Endothelial cell of umbilical vein (primary cell): Measurements from ENCODE around the gene ST6GAL1. TPM values are rescaled to one million over a fixed set of nuclear protein-coding genes. Genes with fewer than 3 reads are reported as not detected.

Experiments
- BruUV-seq: library from RNA; stranded (reverse); fragments of 400-500 nt; replicated peaks from 2 replicates; lab custom pipeline; 2021; lab: Mats Ljungman, UMichigan
- CTCF ChIA-PET: fragments of 300-600, 350-600 bp; sonication (Branson Sonifier 250); formaldehyde crosslinking; loops from one replicate; lab custom pipeline; 2021; ENCODE audit warnings: antibody characterized with exemption, inconsistent platforms; lab: Charles Lee
- POLR2A ChIA-PET: fragments of 300-600, 350-600 bp; sonication (Branson Sonifier 250); formaldehyde crosslinking; loops from one replicate; lab custom pipeline; 2021; ENCODE audit warnings: antibody characterized with exemption, inconsistent platforms; lab: Charles Lee
- DNase-seq: peaks from one replicate; pipeline ENCODE4 v3.0.0-alpha.2; 2011; ENCODE audit warnings: low read depth, low spot score
- FAIRE-seq: peaks from 2 replicates; lab custom pipeline; 2011; peaks lifted over from hg19 to GRCh38; lab: Jason Lieb, UNC
- H2AFZ ChIP-seq: 2 replicates; pipeline ENCODE4 v1.6.0; 2012; ENCODE audit warnings: low read depth, low read length, control low read depth, inconsistent platforms
- H3K27ac ChIP-seq: 2 replicates; pipeline ENCODE4 v1.5.1; 2011; ENCODE audit warnings: low read depth, mild to moderate bottlenecking, control low read depth, low read length, moderate library complexity; ENCODE audit not compliant: insufficient read depth
- H3K27me3 ChIP-seq, 2 experiments: 2 replicates each; pipeline versions ENCODE4 v1.6.0 to v1.6.1; 2011; ENCODE audit warnings: low read length in 2 of 2, mixed read lengths in 1 of 2; ENCODE audit not compliant: control insufficient read depth in 2 of 2, insufficient read depth in 2 of 2
- H3K36me3 ChIP-seq, 2 experiments: 2 replicates in 1 of 2; 3 replicates in 1 of 2; pipeline ENCODE4 v1.5.1; 2011; ENCODE audit warnings: low read length in 2 of 2, mild to moderate bottlenecking in 1 of 2, moderate library complexity in 1 of 2; ENCODE audit not compliant: control insufficient read depth in 2 of 2, insufficient read depth in 2 of 2; ENCODE audit errors: extremely low read depth in 1 of 2
- H3K4me1 ChIP-seq: 3 replicates; pipeline ENCODE4 v1.5.1; 2011; ENCODE audit warnings: mild to moderate bottlenecking, low read length; ENCODE audit not compliant: control insufficient read depth, insufficient read depth; ENCODE audit errors: extremely low read depth
- H3K4me2 ChIP-seq: 2 replicates; pipeline ENCODE4 v1.6.1; 2011; ENCODE audit warnings: low read length, control low read depth, mixed read lengths; ENCODE audit not compliant: insufficient read depth
- H3K4me3 ChIP-seq, 3 experiments: fragments of 200-600 bp in 1 of 3; sonication (generic), shearing (Covaris generic) in 1 of 3; replicated peaks in 1 of 3; 2 replicates each; pipeline ENCODE4 v1.5.1; 2011 to 2016; ENCODE audit warnings: control low read depth in 3 of 3, low read length in 3 of 3, mild to moderate bottlenecking in 2 of 3, inconsistent platforms in 1 of 3, low read depth in 1 of 3, moderate library complexity in 1 of 3; ENCODE audit not compliant: insufficient read depth in 1 of 3
- H3K79me2 ChIP-seq: 2 replicates; pipeline ENCODE4 v1.6.0; 2012; ENCODE audit warnings: low read length, inconsistent platforms; ENCODE audit not compliant: control insufficient read depth, insufficient read depth
- H3K9ac ChIP-seq: replicated peaks from 2 replicates; pipeline ENCODE3; 2011; ENCODE audit warnings: low read length, control low read depth; ENCODE audit not compliant: insufficient read depth; ENCODE audit errors: extremely low read depth
- H3K9me1 ChIP-seq: replicated peaks from 3 replicates; pipeline ENCODE4 v1.6.0; 2011; ENCODE audit warnings: mild to moderate bottlenecking, low read length; ENCODE audit not compliant: control insufficient read depth, insufficient read depth; ENCODE audit errors: extremely low read depth
- H3K9me3 ChIP-seq: replicated peaks from 2 replicates; pipeline ENCODE4 v1.5.1; 2012; ENCODE audit warnings: low read length, inconsistent platforms; ENCODE audit not compliant: control insufficient read depth, insufficient read depth
- H4K20me1 ChIP-seq: replicated peaks from 2 replicates; pipeline ENCODE3; 2011; ENCODE audit warnings: mild to moderate bottlenecking, low read length; ENCODE audit not compliant: control insufficient read depth, insufficient read depth; ENCODE audit errors: extremely low read depth
- EZH2 ChIP-seq: IDR thresholded peaks from 2 replicates; pipeline ENCODE4 v1.6.1; 2012; ENCODE audit warnings: borderline replicate concordance, low read depth, mild to moderate bottlenecking, moderate library complexity, low read length, inconsistent platforms; ENCODE audit not compliant: severe bottlenecking
- FOS ChIP-seq: IDR thresholded peaks from 2 replicates; pipeline ENCODE4 v1.6.1; 2011; ENCODE audit warnings: mild to moderate bottlenecking, low read length, moderate library complexity, borderline replicate concordance; ENCODE audit not compliant: insufficient read depth
- GATA2 ChIP-seq: IDR thresholded peaks from 2 replicates; pipeline ENCODE4 v1.7.0; 2011; ENCODE audit warnings: low read depth, mild to moderate bottlenecking, moderate library complexity, mixed read lengths, low read length; ENCODE audit not compliant: insufficient read length, insufficient read depth
- MYC ChIP-seq: IDR thresholded peaks from one replicate; pipeline ENCODE4 v1.6.1; 2011; ENCODE audit warnings: mild to moderate bottlenecking, low read depth, low read length
- POLR2A ChIP-seq: IDR thresholded peaks from 2 replicates; pipeline ENCODE4 v1.6.1; 2012; ENCODE audit warnings: low read depth, mild to moderate bottlenecking, control low read depth, low read length
- POLR2AphosphoS5 ChIP-seq: IDR thresholded peaks from 2 replicates; pipeline ENCODE4 v1.6.1; 2012; ENCODE audit warnings: low read depth, mild to moderate bottlenecking, control low read depth, low read length, moderate library complexity; ENCODE audit not compliant: insufficient read depth
- dilution Hi-C: fragments of 300-500 bp; cut with MboI; formaldehyde crosslinking; loops from one replicate; pipeline ENCODE4 v1.15.0; 2019; ENCODE audit warnings: low sequenced_read_pairs; ENCODE audit not compliant: extremely low pct_ligation_motif_present
- intact Hi-C: fragments of 100-400 bp; cut with micrococcal nuclease; formaldehyde crosslinking; loops from one replicate; pipeline ENCODE4 v1.10.0; 2022
- polyA plus RNA-seq, 4 experiments: library from polyadenylated mRNA; depleted of rRNA in 3 of 4; stranded (reverse) in 3 of 4; unstranded in 1 of 4; fragments of >200 nt; gene quantifications; 2 replicates each; pipeline versions ENCODE4 v1.2.1 to v1.2.3, GENCODE V29; 2011 to 2012; ENCODE audit warnings: missing spikeins in 1 of 4
- total RNA-seq: library from RNA; stranded (reverse); gene quantifications from 2 replicates; pipeline ENCODE4 v1.2.3, GENCODE V29; 2021
- TF ChIP-seq, protein P1 (sequence below), 2 donors: IDR thresholded peaks; 1 replicate in 1 of 2; 2 replicates in 1 of 2; pipeline ENCODE4 v1.5.1; 2011; ENCODE audit warnings: low read length in 2 of 2, mild to moderate bottlenecking in 2 of 2, moderate library complexity in 2 of 2, control low read depth in 1 of 2, inconsistent platforms in 1 of 2, low read depth in 1 of 2; ENCODE audit not compliant: insufficient read depth in 1 of 2; ENCODE audit errors: extremely low read depth in 1 of 2
- TF ChIP-seq, protein P2 (sequence below): IDR thresholded peaks from 2 replicates; pipeline ENCODE4 v1.6.1; 2011; ENCODE audit not compliant: insufficient read depth, insufficient read length

The ST6GAL1 gene
- total and polyA plus RNA-seq, 2 donors (not counting 3 experiments of a cell fraction or from before 2014, with no cell fraction given): 63.9 to 101 TPM

DNA sequence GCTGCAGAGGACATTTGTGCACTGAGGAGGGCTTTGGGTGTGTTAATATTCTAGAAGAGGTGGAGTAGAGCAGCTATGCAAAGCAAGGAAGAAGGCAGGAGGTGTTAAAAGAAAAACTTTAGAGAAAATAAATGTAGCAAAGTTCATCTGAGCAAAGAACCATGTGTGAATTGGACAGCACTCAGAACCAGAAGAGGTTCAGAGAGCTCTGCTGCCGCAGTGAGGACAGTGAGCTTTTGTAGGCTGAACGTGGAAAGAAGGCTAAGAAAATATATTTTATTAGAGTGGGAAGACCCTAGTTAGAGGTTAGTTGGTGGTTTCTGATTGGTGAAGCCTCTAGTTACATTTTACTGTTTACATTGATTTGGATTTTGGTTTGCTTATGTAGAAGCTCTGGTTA lies 50.7 kb downstream of the ST6GAL1 start:
- no peaks in the 10 kb centered on the region for H3K27me3 ChIP-seq
- CTCF ChIA-PET: interaction anchor here (1.7 kb wide), 1 partner anchor 9 kb away, joined by 5 read pairs; no protein-coding TSS in a partner anchor
- POLR2A ChIA-PET: no interaction called here
- H2AFZ ChIP-seq: no peak overlapping the region
- BruUV-seq: no TSS peak
- H3K9me3 ChIP-seq: no peaks in the 10 kb centered on the region
- H3K4me1 ChIP-seq: no peaks in the 10 kb centered on the region
- no peak for FAIRE-seq
- no peaks in the 10 kb centered on the region for H3K9me1 ChIP-seq
- DNase-seq: no peak
- H3K27ac ChIP-seq: no peak overlapping the region
- intact Hi-C loops: no loop called here
- peaks cover 9 to 55% of the 10 kb centered on the region in 2 experiments for H3K36me3 ChIP-seq
- H3K4me2 ChIP-seq: no peak overlapping the region
- no peak overlapping the region for H3K4me3 ChIP-seq
- H3K9ac ChIP-seq: no peak overlapping the region
- H3K79me2 ChIP-seq: no peaks in the 10 kb centered on the region
- TF ChIP-seq EZH2 (no peak), POLR2AphosphoS5 (no peak), MYC (no peak), FOS (no peak), POLR2A (no peak), GATA2 (no peak)
- TF ChIP-seq, protein P1, sequence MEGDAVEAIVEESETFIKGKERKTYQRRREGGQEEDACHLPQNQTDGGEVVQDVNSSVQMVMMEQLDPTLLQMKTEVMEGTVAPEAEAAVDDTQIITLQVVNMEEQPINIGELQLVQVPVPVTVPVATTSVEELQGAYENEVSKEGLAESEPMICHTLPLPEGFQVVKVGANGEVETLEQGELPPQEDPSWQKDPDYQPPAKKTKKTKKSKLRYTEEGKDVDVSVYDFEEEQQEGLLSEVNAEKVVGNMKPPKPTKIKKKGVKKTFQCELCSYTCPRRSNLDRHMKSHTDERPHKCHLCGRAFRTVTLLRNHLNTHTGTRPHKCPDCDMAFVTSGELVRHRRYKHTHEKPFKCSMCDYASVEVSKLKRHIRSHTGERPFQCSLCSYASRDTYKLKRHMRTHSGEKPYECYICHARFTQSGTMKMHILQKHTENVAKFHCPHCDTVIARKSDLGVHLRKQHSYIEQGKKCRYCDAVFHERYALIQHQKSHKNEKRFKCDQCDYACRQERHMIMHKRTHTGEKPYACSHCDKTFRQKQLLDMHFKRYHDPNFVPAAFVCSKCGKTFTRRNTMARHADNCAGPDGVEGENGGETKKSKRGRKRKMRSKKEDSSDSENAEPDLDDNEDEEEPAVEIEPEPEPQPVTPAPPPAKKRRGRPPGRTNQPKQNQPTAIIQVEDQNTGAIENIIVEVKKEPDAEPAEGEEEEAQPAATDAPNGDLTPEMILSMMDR (IDR thresholded peaks at IDR 0.05; ENCODE audit: extremely low read depth in 1 of 2, insufficient read depth in 1 of 2, low read depth in 1 of 2, low read length in 2 of 2): no peak
- TF ChIP-seq, protein P2, sequence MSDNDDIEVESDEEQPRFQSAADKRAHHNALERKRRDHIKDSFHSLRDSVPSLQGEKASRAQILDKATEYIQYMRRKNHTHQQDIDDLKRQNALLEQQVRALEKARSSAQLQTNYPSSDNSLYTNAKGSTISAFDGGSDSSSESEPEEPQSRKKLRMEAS: no peak
- H4K20me1 ChIP-seq: no peaks in the 10 kb centered on the region
- dilution Hi-C loops: no loop called here
